Head of caudate nucleus (tissue), 42 donors: ENCODE data around the gene RYR3.
A peak's percentile ranks its signal among the peaks of the same experiment; 100 is the strongest.

Source experiments
- DNase-seq, 42 donors: peaks; one replicate each; pipeline versions ENCODE4 v3.0.0 to v3.0.0-alpha.2; 2020 to 2021; ENCODE audit warnings: mixed read lengths in 7 of 42
- intact Hi-C: fragments of 100-400 bp; cut with DNase I; formaldehyde crosslinking; loops from one replicate; pipeline ENCODE4 v1.15.0; 2022

RYR3 gene

DNA sequence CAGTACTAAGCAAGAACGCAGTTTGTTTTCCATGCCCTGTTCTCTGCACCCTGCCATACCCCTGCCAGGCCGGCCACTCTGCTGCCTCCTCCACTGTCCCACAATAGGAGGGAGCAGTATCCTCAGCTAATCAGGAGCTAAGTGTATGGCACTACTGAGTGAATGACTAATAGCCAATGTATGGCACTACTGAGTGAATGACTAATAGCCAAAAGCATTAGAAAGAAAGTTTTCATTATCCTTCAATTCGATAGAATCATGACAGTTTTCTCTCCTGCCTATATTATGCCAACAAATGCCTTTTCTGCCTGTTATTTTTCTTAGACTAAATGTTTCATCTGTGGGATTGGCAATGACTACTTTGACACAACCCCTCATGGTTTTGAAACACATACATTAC is 550.0 kb downstream of the RYR3 start:
- intact Hi-C loops = no loop called here
- peak in 1 of 42 donors; percentile 10 for DNase-seq

DNA sequence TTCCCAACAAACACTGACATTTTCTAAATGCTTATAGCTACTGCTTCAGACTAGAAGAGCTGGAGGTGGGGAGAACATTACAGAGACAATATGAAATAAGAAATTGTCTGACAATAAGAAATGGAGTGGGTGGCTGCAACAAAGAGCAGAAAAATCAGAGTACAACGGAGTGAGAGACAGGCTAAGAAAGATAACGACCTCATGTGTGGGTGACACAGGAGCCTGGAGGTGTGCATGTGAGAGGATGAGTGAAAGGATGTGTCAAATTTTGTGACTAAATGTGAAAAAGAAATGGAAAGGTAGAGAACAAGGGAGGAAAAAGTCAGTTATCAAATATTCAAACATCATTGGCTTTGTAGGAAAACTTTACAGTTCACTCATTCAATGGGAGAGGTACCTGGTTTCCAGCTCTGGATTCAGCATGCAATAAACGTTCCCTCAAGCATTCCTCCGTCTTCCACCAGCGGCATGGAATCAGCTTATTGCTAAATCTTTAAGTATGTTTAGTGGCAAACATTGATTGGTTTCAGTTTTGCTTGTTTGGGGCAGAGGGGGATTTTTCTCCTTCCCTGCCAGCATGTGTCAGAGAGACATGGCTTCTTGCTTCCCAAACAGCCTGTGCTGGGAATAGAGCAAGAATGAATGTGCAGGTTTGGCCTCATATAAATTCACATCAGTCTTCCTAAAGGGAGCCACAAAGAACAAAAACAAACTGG is 553.8 kb downstream of the RYR3 start:
- intact Hi-C loops = no loop called here
- DNase-seq = peak in 26 of 42 donors; percentile 18 to 79 (median 44)

DNA sequence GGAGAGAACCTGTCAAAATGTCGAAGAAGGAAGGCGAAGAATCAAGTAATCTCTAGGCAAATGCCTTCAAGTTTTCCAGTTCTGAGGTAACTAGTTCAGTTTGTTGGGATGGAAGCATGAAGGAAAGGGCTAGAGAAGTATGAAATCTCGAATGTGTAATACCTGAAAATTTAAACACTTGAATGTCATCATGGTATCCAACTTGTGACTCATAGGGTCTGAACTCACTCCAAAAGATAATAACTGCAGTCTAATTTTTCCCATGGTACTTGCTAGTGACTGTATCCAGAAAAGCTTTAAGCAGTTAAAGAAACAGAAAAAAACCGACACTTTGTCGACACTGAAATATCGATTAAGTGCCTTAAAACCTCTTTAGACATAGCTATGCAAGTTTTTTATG is 554.6 kb downstream of the RYR3 start:
- intact Hi-C loops = no loop called here
- no peak for DNase-seq

DNA sequence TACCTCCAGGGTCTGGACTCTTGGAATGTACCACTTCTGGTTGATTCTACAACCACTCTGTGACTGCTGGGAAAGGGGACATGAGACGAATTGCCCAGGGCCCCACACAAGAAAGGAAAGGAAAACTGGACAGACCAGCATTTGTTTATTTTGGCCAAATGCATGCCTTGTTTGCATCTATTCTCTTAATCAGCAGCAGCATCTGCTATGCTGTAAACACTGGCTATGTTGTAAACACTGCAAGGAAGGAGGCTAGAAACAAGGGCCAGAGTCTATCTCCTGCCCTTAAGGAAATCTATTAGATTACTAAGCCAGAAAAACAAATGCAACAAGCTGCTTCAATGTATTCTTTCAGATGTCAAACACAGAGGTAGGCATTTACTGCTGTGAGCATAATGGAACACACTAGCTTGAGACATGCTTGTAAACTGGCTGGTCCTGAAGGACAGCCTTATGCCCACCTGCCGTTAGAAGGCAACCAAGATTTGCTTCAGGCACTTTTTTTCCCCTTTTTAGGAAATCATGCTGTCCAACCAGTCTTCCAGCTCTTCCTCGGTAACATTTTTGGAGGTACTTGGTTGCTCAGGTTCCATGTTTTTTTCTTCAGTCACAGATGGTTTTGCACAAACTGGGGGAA is 555.5 kb downstream of the RYR3 start:
- peak in 1 of 42 donors; percentile 31 for DNase-seq
- intact Hi-C loops = no loop called here

DNA sequence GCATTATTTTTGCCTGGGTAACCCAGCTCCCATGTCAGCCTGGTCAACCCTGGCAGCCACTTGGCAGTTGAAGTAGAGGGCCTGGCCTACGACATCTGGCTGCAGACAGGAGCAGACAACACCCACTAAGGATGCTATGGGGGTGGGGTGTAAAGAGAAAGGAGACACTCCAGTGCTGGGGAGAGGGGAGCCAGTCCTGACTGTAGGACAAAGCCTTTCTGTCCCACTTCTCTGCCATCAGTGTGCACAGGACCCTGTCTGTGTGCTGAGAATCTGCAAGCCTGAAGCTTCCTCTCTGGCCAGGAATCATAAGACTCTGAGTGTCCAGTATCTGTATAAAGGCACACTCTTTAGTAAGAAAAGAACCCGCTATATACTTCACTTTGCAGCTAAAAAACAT is 561.2 kb downstream of the RYR3 start:
- intact Hi-C loops = no loop called here

DNA sequence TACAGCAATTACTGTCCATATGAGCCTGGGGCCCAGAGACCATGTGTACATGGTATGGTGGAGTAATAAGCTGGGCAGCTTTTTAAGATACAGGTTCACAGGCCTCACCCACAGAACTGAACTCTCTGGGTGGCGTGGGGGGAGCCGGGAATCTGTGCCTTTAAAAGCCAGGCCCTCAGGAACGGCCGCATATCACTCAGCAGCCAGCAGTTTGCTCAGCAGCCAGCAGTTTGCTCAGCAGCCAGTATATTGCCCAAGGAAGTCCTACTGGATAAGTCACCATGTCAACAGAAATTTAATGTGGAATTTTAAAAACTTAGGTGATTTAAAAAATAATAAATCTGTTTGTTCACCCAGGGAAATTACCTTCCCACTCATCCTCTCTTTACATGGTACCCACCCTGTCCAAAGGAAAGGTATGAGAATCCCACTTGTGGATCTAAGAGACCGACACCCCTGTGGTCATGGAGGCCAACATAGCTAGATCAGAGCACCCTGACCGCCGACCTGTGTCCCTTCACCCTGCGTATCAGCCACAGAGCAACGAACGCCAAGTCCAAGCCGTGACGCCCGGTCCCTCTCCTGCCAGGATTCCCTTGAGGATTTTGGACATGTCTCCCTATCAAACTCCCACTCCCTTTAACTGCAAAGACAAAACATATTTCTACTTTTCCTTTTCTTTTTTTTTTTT is 561.8 kb downstream of the RYR3 start:
- intact Hi-C loops = no loop called here
- DNase-seq = no peak

More for the DNA sequence above, 561.2 kb downstream of the RYR3 start:
- peak in 4 of 42 donors; percentile 9 to 45 (median 27) for DNase-seq

DNA sequence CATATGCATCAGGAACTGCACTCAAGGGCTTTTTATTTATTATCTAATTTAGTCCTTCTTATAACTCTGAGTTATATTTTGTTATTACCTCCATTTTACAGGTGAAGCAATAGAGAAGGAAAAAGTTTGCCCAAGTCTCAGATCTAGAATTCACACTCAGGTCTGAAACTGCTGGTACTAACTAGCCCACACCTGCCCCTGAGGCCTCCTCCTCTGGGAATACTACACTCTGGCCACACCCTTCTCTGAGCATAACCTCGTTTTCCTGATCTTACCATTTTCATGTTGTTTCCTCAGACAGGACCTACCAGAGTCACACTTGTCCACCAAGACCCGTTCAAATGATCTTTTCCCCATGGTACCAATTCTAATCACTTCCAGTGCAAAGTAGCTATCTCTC is 563.4 kb downstream of the RYR3 start:
- no peak for DNase-seq
- intact Hi-C loops = no loop called here

DNA sequence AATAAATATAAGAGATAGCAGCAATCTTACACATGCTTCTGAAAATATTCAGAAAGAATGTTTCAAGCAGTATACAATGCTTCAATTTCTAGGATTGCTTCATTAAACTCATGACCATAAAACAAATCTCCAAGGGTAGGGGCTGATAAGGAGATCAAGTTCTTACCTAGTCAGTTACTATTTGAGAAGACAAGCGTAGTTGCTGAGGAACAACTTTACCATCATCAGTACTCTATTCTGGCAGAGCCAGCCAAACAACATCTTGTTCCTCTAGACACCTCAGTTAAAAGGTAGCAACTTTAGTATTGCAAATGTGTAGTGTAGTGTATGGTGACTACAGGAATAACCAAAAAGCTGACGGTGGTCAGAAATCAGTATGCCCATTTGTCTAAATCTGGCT is 572.2 kb downstream of the RYR3 start:
- DNase-seq = no peak
- intact Hi-C loops = no loop called here

DNA sequence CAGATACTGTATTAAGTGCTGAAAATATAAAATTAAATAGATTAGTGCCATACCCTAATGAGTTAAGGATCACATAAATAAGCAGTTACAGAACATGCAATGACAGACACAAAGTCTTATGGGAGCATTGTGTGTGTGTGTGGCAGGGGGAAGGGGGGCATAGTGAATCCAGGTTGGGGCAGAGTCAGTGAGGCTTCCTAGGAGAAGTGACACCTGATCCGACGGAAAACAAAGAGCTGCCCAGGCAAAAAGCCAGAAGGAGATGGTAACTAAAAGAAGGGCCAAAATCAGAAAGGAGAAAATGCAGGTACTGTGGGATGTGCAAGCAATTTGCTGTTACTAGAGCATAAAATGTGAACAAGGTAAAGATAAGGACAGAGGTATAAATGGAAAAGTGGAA is 577.4 kb downstream of the RYR3 start:
- intact Hi-C loops = no loop called here
- no peak for DNase-seq

DNA sequence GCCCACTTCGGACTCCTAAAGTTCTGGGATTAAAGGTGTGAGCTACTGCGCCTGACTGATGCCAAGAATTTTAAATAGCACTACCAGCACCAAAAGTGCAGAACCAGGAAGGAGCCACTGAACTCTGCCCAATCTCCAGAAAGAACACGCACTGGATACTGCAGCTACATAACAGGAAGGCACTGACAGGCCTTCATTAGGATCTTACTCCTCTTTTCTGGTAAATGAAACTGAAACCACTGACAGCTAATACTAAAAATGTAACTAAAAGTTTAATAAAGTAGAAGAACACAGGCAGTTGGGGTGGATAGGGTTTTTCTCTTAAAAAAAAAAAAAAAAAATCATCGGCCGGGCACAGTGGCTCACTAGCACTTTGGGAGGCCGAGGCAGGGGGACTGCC is 583.4 kb downstream of the RYR3 start:
- intact Hi-C loops = no loop called here
- no peak for DNase-seq

DNA sequence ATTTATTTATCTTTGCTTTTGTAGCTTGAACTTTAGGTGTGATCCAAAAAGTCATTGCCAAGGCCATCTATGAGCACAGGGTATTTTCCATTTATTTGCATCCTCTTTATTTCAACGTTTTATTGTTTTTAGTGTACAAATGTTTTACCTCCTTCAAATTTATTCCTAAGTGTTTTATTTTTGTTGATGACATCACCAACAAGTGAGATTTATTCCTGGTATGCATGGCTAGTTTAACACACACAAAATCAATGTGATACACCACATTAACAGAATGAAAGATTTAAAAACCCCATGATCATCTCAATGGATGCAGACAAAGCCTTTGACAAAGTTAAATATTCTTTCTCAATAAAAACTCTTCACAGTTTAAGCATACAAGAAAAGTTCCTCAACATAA is 591.3 kb downstream of the RYR3 start:
- DNase-seq = no peak
- intact Hi-C loops = no loop called here

DNA sequence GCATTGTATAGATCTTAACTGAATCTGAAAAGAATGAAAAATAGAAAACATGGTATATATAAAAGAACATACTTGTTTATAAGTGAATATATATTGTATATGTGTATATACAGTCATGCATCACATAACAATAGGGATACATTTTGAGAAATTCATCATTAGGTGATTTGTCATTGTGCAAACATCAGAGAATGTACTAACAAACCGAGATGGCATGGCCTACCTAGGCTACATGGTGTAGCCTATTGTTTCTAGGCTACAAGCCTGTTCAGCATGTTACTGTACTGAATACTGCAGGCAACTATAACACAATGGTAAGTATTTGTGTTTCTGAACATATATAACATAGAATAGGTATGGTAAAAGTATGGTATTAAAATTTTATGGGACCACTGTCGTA is 592.9 kb downstream of the RYR3 start:
- intact Hi-C loops = no loop called here

DNA sequence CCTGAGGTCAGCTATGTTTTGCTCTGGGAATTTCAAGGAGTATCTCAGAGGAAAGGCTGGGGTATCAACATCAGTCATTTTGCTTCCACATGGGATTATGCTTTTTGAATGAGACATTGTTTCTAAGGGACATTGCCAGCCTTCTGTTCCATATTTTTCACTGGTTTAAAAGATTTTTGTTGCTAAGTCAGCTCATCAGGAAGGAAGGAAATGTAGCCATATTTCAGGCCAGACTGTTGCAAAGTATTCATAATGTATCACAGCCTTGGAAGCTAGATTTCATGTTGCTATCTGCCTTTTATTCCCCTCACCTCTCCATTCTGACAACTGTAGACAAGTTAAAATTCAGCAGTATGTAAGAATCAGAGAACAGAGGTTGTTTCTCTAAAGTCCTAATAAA is 596.6 kb downstream of the RYR3 start:
- intact Hi-C loops = no loop called here
- DNase-seq = no peak

More for the DNA sequence above, 592.9 kb downstream of the RYR3 start:
- no peak for DNase-seq

DNA sequence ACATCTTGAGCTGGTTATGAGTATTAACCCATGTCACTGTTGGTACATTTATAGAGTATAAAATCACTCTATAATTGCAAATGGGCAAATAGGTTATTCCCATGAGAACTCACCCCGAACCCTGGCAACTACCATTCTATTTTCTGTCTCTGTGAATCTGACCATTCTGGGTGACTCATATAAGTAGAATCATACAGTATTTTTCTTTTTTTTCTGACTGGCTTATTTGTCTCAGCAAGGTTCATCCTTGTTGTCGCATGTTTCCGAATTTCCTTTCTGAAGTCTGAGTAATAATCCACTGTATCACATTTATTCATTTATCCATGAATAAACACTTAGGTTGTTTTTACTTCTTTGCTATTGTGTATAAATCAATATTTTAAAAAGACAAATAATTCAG is 597.6 kb downstream of the RYR3 start:
- intact Hi-C loops = no loop called here
- DNase-seq = no peak

DNA sequence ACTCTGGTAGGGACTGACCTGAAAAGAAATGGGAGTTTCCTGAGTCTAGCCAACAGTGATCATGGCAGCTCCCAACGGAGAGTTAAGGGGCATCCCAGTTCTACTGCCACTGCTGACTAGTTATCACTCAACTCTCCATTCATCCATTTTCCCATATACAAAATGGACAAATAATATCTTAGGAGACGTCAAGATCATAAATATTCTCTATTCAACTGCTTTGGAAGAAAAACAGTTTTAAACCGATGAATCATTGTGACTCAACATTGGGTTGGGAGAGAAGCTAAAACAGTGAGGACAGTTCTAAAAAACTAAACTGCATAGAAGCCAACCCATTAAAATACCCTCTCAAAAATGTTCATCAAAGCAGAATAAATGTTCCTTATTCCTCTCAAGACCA is 600.0 kb downstream of the RYR3 start:
- intact Hi-C loops = no loop called here
- DNase-seq = no peak

DNA sequence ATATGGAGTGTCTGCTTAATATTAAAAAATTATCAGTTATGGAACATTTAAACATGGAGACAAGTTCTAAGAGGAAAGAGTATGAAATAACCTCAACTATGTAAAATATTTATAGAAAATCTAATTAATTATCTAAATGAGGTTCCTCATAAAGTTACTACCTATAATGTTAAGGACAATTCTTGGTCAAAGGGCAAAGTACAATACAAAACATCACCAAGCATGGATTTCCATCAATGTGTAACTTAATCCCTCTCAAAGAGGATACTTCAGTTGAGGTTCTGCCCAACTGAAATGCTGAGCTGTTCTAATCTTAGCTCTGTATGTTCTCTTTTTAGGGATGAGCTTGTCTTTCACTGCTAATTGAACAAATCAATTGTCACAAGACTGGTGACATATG is 601.6 kb downstream of the RYR3 start:
- intact Hi-C loops = no loop called here
- DNase-seq = no peak

DNA sequence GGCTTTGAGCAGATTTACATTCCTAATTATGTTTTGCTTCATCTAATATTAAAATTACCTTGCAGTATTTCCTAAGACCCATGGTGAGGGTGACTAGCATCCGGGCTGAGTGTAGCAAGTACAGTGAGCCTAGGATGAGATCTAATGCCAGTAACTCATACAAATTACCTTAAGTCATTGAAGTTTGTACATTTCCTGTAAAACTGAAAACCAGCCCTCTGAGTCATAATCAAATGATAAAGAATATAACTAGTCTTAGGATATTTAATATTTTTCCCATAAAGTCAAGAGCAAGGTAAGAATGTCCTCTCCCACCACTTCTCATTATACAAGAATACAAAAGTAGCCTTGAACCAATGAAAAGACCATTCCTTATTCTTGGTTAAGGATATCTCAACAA is 602.7 kb downstream of the RYR3 start:
- intact Hi-C loops = no loop called here
- DNase-seq = no peak
